Skeletal muscle cell (primary cell): Measurements from ENCODE around the gene GPC6.

Experiments used
- DNase-seq: peaks from one replicate; pipeline ENCODE4 v3.0.0-alpha.2; 2010; ENCODE audit warnings: low read depth
- H3K4me3 ChIP-seq: 2 replicates; pipeline ENCODE4 v1.5.1; 2011; ENCODE audit warnings: low read depth, mild to moderate bottlenecking, control low read depth, low read length, moderate library complexity

The GPC6 gene

DNA sequence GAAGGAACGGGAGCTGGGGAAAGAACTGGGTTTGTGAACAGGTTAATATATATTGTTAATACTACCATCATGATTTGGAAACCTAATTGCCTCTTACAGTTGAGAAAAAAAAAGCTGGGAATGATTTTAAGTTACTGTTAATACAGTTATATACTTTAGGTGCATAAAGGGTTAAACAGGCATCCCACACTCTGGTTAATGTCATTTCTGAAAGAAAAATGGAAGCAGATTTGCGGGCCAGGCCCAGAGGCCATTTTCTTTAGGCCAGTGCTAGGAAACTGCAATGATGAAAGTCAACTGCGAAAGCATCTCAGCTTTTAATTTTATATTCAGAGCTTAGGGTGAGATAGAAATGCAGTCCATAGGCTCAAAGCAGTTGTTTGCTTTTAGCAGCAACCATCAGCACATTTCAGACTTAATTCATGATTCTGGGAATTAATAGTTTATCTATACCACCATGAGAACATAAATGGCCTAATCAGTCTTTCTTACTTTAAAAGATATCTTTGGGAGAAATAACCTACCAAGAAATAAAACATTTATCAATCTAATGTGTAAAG lies 592.8 kb downstream of the GPC6 start:
- DNase-seq, result no peak
- H3K4me3 ChIP-seq, result no peak overlapping the region

DNA sequence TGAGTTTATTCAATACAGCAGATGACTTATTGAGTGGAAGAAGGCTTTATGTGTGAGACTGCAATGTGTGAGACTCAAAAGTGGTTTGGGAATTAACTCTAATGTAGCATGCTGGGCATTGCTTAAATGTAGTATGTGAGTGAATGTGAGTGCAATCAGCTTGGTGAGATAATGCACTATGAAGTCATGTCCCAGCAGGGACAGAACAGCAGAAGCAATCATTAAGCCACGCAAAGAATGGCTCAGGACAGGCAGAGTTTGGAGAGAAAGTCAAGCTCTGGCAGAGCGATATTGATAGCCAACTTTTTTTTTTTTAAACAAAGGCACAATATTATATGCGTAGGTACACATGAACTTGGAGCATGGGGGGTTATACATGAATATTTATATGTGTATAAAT lies 597.7 kb downstream of the GPC6 start:
- DNase-seq, result no peak
- H3K4me3 ChIP-seq, result no peak overlapping the region

DNA sequence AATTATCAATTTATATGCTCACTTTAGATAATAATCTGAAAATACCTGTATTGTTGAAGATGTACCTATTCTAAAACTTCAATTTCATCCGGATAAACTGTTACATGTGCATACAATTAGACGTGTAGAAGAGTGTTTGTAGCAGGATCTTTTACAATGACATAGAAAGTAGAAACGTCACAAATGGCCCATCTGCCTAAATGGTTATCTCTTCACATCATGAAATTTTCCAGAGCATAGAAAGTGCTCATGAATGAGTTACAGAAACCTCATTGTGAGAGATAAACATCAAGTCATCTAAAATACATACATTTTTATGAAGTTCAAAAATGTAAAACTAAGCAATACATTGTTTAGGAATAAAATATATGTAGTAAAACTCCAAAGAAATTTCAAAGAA lies 607.4 kb downstream of the GPC6 start:
- DNase-seq, result no peak
- H3K4me3 ChIP-seq, result no peak overlapping the region

DNA sequence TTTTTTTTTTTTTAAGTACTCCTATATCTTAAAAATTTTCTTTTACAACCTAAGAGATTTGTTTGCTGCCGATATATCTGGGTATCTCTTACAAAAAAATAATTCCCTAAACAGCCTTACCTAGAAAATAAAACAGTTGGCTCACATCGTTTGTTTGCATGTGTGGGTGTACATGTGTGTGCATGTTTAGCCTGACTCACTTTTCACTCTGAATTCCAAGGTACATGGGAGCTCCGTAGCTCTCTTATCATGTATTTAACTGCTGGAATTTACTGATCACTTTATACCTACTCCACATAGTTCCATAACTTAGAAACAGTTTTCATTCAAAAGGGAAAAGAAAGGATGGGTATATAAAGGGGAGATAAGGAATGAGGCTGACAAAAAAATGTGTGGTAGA lies 616.5 kb downstream of the GPC6 start:
- H3K4me3 ChIP-seq, result no peak overlapping the region
- DNase-seq, result no peak

DNA sequence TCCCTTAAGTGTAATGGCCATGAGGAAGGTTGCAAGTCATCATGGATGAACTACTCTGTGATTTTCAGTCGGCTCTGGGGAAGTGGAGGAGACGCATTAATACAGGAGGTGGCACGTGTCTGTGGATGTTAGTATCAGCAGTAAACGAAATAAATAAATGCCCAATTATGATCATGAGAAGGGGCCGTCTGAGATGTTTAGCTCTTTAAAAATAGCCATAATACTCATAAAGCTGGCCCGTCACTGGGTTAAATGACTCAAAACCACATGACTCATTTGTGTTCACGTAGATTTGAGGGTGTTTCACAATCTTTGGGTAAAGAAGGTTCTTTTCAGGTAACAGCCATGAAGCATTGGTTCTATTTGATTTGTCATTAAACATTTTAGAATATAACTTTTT lies 620.6 kb downstream of the GPC6 start:
- DNase-seq, result peak; percentile 48
- H3K4me3 ChIP-seq, result no peak overlapping the region

DNA sequence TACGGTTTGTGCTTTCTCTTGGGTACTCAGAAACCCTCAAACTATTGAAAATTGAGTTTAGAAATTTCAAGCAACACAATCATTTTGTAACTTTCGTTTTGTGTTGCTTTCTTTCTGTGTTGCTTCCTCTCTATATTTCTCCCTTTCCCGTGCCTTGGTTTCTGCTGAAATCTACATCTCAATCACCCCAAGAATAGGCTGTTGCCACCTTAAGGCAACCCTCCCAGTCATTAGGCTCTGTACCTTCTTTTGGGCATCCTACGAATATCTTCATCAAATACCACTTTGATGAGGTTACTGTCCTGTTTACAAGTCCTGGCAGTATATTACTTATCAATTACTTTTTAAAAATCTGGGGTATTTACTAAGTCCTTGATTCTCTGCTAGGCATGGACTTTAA lies 621.6 kb downstream of the GPC6 start:
- no peak overlapping the region for H3K4me3 ChIP-seq
- no peak for DNase-seq

DNA sequence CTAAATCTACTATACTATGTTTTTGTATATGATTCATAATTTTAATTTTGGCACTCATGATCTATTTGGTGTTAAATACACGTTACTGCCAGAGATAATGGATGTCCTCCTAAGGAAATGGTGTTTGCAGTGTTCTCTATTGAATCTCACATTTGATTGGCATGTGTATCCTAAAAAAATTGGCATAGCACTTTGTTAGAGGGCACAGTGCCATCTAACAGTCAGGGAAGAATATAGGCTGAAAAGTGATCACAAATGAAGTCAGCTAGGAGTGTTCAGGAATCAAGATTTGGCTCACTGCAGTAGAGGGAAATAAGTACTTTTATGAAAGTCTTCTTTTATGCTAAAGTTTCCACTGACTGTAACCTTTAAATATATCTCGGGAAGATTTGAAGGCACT lies 624.6 kb downstream of the GPC6 start:
- no peak overlapping the region for H3K4me3 ChIP-seq
- no peak for DNase-seq

DNA sequence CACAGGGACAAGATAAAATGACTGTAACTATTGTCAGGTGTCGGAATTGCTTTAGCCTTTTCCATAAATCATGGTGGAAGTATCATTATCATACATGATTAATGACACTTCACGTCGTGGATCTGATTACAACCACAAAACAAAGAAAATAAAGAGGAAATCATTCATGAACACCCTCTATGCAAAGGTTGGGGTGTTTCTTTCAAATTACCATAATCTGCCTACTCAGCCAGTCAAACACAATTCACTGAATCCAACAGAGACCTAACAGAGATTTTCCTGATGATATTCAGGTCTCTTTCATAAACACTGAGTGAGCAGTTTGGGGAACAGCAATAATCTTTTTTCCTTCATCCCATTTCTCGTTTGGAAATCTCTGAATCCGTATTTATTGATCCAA lies 627.3 kb downstream of the GPC6 start:
- DNase-seq, result no peak
- no peak overlapping the region for H3K4me3 ChIP-seq

DNA sequence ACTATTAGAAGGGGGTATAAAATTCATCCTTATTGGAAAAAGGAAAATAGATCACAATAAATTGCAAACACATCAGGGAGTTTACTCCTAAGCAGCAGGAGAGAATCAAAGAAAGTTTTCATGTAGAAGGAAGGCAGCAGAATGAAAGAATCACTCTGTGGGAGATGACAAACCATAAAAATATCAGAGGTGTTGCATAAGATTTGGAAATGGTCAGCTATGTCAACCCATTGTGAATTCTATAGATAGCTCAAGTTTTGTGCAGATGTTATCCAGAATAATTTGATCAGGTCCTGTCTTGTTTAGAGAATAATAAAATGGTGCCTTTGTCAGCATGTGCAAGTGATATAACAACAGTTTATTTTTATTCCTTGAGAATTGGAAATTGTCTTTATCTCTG lies 630.5 kb downstream of the GPC6 start:
- no peak overlapping the region for H3K4me3 ChIP-seq
- DNase-seq, result peak; percentile 5

DNA sequence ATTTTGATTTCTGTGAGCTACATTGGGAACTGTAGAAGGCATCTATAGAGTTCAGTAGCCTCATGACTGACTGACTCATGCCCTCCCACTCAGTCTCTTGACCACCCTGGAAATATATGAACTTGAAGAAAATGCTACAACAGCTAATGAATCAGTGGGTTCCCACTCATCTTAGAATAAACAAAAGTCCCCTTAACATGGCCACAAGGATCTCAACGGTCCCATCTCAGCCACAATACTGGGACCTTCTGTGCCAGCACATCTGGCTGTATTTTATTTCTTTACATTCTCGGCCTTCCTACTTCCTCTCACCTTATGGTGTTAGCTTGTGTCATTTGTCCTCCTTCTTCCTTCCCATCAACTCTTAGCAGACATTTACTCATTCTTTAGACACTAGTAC lies 633.1 kb downstream of the GPC6 start:
- DNase-seq, result peak; percentile 66
- no peak overlapping the region for H3K4me3 ChIP-seq

DNA sequence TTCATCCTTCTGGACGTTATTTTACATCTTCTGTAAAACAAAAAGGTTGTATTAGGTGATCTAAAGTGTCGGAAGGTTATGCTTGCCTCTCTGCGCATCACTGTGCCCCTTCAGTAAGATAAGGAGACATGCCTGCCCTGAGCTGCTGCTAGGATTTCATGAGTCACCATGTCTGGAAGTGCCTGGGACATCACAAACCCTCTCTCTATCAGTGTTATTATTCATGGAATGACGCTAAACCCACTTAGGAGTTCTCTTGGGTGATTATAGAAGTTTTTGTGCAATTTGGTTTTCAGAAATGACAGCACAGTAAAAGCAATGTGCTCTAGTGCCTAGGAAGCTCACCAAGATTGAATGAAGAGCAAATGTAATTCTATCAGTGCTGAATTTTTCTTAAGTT lies 635.2 kb downstream of the GPC6 start:
- DNase-seq, result peak; percentile 48
- no peak overlapping the region for H3K4me3 ChIP-seq

DNA sequence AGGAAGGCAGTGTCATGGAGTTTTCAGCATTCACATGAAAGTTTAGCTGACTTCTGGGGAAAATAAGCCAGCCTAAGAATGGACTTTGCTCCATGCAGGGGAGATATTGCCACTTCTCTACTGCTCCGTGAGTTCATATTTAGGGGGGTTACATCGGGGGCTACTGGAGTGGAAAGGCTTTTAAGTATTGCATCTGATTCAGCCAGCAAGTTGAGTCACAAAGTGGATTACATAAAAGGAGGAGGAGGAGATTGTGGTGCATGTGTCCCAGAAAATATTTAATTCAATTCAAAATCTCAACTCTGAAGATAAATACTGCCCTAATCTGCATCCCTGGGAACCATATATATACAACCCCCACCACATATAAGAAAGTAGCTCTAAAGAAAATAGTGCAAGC lies 635.7 kb downstream of the GPC6 start:
- no peak overlapping the region for H3K4me3 ChIP-seq
- no peak for DNase-seq

DNA sequence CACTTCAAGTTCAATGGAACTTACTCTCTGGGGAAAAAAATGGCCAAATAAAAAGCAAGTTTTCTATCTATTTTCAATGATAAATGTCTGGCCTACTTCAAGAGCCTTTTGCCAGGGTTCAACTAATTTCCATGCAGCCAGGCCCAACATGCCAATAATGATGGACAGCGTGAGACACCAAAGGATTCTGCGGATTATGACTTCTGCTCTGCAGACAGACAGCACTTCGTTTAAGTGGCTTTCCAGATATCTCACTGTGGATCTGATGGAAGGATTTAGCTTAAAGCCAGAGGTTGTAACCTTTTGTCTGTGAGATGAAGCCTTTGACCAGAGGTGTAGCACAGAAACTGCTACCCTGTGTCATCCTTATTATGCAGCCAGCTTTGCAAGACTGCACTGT lies 638.6 kb downstream of the GPC6 start:
- no peak overlapping the region for H3K4me3 ChIP-seq
- no peak for DNase-seq

DNA sequence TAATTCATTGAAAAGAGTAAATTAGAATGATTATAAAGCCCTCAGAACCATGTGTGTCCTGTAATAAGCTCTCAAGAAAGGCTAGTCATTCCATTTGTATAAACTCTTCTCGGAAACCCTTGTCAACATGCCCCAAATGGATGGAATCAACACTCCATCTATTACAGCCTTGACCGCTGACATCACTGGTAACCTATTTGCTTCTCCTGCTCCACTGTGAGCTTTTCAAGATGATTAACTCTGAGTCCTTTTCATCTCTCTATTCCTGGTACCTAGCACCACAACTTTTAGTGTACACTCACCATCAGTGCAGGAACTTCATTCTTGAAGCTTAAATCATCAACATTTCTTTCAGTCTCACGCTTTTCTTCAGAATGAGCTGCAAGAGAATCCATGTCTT lies 640.9 kb downstream of the GPC6 start:
- no peak overlapping the region for H3K4me3 ChIP-seq

DNA sequence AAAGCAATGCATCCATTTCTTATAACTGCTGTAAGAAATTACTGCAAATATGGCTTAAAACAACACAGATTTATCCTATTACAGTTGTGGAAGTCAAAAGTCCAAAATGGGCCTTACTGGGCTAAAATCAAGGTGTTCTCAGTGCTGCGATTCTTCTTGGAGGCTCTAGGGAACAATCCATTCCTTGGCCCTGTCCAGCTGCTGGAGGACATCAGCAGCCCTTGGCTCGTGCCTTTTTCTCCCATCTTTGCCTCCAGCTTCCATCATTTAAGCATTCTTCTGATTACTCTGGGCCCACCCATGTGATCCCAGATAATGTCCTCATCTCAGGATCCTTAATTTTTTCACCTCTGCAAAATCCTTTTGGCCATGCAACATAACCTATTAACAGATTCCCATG lies 645.8 kb downstream of the GPC6 start:
- no peak overlapping the region for H3K4me3 ChIP-seq
- no peak for DNase-seq

More for the DNA sequence above, 640.9 kb downstream of the GPC6 start:
- peak; percentile 14 for DNase-seq

DNA sequence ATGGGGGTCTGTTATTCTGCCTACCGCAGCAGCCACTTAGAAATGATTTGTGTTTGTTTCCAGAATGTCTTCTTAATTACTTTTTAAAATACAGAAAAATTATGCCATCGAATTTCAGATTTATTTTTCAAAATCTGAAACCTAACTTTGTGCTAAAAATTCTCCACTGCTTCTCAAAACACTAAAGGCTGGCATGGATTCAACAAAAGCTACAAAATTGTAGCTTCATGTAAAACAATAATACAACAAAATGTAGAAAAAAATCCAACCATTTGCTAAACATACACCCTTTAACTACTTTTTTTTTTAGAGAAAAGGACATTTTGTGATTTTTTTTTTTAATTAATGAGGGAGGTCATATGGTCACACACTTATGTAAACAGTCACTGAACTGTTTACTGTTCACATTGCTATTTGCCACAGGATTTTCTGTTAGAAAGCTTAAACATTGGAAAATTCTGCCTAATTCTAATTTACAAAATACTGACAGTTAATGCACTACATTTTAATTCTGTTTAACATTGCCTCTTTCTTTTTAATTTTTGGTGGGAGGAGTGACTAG lies 646.3 kb downstream of the GPC6 start:
- H3K4me3 ChIP-seq, result no peak overlapping the region
- DNase-seq, result no peak

DNA sequence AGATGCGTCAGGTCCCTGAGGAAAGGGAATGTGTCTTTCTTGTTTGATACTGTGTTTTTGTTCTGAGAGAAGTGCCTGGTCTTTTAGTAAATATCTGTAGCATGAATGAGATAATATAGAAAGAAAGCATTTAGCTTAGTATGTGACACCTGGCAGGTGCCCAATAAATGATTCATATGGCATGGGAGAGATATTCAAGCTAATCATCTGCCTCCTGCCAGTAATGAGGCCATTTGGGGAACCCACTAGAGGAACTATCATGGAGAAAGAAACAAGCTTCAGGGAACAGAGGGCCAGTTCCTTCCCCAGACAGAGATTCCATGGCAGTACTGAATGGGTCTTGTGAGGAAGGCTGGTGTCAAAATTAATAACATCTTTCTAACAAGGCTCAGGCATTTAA lies 648.9 kb downstream of the GPC6 start:
- DNase-seq, result peak; percentile 58
- no peak overlapping the region for H3K4me3 ChIP-seq

DNA sequence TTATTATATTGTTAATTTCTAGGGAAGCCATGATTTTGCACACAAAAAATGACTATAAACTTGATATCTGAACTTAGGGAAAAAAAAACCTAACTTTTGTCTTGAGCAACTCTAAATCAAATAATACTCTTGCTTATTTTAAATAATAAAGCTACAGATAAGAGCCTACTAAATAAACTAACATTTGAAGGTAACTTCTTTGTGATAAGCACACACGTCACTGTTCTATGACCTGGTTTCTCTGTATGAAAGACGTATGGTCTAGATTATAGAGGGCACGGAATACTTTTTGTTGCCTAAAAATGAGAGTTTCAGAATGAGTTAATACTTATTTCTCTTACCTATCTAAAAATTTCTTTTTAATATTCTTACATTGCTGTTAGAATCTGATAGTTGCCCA lies 649.6 kb downstream of the GPC6 start:
- no peak overlapping the region for H3K4me3 ChIP-seq
- DNase-seq, result no peak

DNA sequence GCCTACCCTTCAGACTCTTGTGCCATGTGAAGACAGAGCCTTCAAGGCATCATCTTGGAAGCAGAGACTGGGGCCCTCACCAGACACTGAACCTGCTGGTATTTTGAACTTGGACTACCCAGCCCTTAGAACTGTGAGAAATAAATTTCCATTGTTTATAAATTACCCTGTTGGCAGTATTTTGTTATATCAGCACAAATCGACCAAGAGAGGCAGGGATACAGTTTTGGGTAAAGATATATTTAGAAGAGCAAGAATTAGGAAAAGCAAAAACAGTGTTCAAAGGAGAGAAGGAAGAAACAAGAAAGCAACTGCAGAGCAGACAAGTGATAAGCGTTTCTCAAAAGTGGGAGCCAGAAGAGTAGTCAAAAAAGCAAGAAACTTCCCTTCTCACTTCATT lies 652.1 kb downstream of the GPC6 start:
- DNase-seq, result no peak
- no peak overlapping the region for H3K4me3 ChIP-seq

DNA sequence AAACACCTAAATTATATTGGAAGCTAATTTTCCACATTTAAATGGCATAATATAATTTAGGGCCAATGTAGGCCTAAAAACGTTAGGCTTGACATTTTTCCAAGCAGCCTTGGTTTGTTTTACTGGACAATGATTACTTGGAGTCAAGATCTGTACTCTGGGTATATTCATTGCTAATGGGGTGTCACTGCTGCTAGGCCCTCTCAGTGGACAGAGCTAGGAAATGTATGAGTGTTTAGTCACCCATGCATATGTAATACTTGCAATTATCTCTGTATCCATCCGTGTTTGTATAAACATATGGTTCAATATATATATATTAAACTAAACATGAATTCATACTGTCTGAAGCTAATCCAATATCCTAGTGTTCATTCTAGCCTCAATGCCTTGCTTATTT lies 654.8 kb downstream of the GPC6 start:
- H3K4me3 ChIP-seq, result no peak overlapping the region
- no peak for DNase-seq

DNA sequence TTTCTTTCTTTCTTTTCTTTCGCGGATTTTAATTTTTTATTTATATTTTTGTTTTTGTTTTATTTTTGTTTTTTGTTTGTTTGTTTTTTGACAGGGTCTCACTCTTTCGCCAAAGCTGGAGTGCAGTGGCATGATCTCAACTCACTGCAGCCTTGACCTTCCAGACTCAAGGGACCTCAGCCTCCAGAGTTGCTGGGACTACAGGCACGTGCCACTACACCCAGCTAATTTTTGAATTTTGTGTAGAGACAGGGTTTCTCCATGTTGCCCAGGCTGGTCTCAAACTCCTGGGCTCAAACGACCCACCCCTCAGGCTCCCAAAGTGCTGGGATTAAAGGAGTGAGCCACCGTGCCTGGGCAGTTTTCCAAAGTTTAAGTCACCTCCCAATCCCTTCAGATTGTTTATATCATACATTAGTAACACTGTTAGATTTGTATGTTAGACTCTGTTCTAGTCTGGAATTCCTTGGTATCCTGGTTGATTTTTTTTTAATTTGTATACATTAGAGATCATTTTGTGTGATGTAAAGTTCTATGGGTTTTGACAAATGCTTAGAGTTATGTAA lies 655.6 kb downstream of the GPC6 start:
- DNase-seq, result no peak
- H3K4me3 ChIP-seq, result no peak overlapping the region
